H7 (cell line): Measurements from ENCODE around the gene SPOCK1. TPM values are rescaled to one million over a fixed set of nuclear protein-coding genes. Genes with fewer than 3 reads are reported as not detected.
A peak's percentile ranks its signal among the peaks of the same experiment; 100 is the strongest.

Source experiments
- DNase-seq: peaks from one replicate; pipeline ENCODE4 v3.0.0; 2012
- H3K27me3 ChIP-seq: 2 replicates; pipeline ENCODE4 v1.6.0; 2011; ENCODE audit warnings: mild to moderate bottlenecking, low read length; ENCODE audit not compliant: control insufficient read depth, insufficient read depth
- H3K36me3 ChIP-seq: replicated peaks from 2 replicates; pipeline ENCODE4 v1.5.1; 2011; ENCODE audit warnings: low read length; ENCODE audit not compliant: control insufficient read depth, insufficient read depth
- H3K4me3 ChIP-seq: 2 replicates; pipeline ENCODE4 v1.5.1; 2011; ENCODE audit warnings: low read depth, mild to moderate bottlenecking, control low read depth, low read length, moderate library complexity; ENCODE audit not compliant: insufficient read depth
- total RNA-seq: library from RNA; depleted of rRNA; stranded (reverse); fragments of >200 nt; shearing (Covaris generic); gene quantifications from 2 replicates; pipeline ENCODE4 v1.2.3, GENCODE V29; 2014

Gene SPOCK1
- total RNA-seq, 1 experiment from 2014 or later, result 1.4 TPM

GRCh38 chr5:137478043-137478442 is 21.1 kb downstream of the SPOCK1 start:
- no peak for DNase-seq
- H3K4me3 ChIP-seq, result no peak overlapping the region
- H3K36me3 ChIP-seq, result no peaks in the 10 kb centered on the region
- H3K27me3 ChIP-seq, result no peaks in the 10 kb centered on the region

- H3K27me3 ChIP-seq, result no peaks in the 10 kb centered on the region
- H3K4me3 ChIP-seq, result no peak overlapping the region
- no peaks in the 10 kb centered on the region for H3K36me3 ChIP-seq
- DNase-seq, result no peak
Measured at GRCh38 chr5:137470921-137471220, 28.3 kb downstream of the SPOCK1 start.

DNA sequence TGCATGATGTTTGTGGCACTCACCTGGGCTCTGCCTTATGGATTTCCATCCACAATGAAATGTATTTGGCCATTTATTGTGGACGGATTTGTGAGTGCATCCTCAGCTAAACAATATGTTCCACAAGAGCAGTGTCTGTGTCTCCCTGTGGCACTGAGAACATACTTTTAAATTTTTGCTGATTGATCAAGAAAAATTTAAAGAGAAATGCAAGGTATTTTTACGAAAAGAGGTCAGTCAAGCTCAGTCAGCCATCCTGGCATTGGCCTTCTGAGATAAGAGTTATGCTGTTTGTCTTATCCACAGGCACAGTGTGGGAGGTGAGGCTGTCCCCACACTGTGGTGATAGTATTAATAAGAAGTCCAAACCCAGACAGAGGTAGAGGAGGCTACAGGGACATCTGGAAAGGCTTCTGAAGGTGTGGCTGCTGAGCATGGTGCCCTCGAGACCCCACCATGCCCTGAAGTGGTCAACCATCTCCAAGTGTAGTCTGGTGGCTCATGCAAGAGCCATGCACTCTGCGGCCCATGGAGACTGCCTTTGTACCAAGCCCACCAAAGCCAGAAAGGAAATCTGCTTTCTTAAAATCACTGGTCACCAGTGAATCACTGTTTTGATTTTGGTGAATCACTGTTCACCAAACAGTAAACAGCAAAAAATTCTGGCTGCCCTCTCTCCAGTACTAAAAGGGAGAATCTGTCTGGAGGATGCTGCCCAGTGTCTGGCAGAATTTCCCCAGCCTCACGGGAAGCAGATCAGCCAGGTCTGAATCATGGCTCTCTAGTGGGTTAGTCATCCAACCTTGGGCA is 28.8 kb downstream of the SPOCK1 start:
- Histone ChIP-seq H3K4me3 (no peak overlapping the region), H3K36me3 (no peaks in the 10 kb centered on the region), H3K27me3 (no peaks in the 10 kb centered on the region)
- no peak for DNase-seq

DNA sequence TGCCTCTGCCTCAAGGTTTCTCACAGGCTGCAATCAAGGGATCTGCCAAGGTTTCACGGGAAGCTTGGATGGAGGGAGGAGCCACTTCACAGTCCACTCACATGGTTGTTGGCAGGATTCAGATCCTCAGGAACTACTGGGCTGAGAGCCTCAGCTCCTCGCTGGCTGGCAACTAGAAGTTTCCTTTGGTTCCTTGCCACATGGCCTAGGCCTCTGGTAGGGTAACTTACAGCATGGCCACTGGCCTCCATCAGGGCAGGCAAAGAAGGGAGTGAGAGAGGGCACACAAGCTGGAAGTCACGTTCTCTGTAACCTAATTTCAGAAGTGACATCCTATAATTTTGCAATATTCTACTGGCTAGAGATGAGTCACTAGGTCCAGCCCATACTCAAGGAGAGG is 32.2 kb downstream of the SPOCK1 start:
- Histone ChIP-seq H3K36me3 (no peaks in the 10 kb centered on the region), H3K27me3 (no peaks in the 10 kb centered on the region), H3K4me3 (no peak overlapping the region)
- DNase-seq, result no peak

DNA sequence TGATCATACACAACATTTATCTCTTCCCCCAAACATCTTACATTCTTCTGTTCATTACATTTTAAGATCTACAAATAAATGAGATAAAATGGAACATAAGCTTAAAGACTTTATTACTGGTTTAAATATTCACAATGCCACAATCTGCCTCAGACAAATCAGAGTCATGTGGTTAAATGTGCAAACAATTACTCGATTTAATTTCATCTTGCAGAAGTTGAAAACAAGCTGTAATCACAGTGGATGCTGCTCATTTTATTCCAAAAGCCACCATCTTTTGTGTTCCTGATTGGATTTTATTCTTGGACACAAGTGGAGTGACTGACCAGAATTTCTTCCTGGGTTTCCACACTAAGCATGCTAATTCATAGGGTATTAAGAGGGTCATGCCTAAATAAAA is 33.2 kb downstream of the SPOCK1 start:
- H3K36me3 ChIP-seq, result no peaks in the 10 kb centered on the region
- DNase-seq, result no peak
- no peaks in the 10 kb centered on the region for H3K27me3 ChIP-seq
- H3K4me3 ChIP-seq, result no peak overlapping the region

DNA sequence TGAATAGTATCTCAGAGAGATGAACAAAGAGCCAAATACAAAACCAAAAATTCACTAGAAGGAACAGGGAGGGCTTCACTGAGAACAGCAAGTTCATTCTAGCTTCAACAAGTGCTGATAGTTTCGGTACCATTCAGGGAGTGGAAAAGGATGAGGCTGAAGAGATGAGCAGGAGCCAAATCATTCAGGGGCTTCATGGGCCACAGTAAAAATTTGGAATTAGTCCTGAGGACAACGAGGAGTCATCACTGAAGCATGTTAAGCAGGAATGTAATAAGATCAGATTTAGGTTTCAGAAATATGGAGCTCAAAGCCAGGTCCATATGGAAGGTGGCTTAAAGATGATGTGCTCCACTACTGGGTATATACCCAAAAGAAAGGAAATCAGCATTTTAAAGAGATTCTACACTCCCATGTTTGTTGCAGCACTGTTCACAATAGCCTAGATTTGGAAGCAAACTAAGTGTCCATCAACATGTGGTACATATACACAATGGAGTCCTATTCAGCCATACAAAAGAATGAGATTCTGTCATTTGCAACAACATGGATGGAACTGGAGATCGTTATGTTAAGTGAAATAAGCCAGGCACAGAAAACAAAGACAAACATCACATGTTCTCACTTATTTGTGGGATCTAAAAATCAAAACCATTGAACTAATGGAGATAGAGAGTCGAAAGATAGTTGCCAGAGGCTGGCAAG is 36.2 kb downstream of the SPOCK1 start:
- DNase-seq, result no peak
- Histone ChIP-seq H3K4me3 (no peak overlapping the region), H3K27me3 (no peaks in the 10 kb centered on the region; the same call in 1 of the 2 replicates), H3K36me3 (no peaks in the 10 kb centered on the region)

- Histone ChIP-seq H3K27me3 (no peaks in the 10 kb centered on the region; the same call in 1 of the 2 replicates), H3K36me3 (no peaks in the 10 kb centered on the region), H3K4me3 (no peak overlapping the region)
- no peak for DNase-seq
Measured at GRCh38 chr5:137462265-137462590, 36.9 kb downstream of the SPOCK1 start.

- peak; percentile 29 for DNase-seq
- Histone ChIP-seq H3K4me3 (no peak overlapping the region), H3K36me3 (no peaks in the 10 kb centered on the region), H3K27me3 (no peaks in the 10 kb centered on the region; the same call in 1 of the 2 replicates)
Measured at GRCh38 chr5:137461391-137462264, 37.5 kb downstream of the SPOCK1 start.

GRCh38 chr5:137454671-137455070 is 44.5 kb downstream of the SPOCK1 start:
- Histone ChIP-seq H3K4me3 (no peak overlapping the region), H3K36me3 (no peaks in the 10 kb centered on the region), H3K27me3 (no peaks in the 10 kb centered on the region; the same call in 1 of the 2 replicates)
- DNase-seq, result no peak

DNA sequence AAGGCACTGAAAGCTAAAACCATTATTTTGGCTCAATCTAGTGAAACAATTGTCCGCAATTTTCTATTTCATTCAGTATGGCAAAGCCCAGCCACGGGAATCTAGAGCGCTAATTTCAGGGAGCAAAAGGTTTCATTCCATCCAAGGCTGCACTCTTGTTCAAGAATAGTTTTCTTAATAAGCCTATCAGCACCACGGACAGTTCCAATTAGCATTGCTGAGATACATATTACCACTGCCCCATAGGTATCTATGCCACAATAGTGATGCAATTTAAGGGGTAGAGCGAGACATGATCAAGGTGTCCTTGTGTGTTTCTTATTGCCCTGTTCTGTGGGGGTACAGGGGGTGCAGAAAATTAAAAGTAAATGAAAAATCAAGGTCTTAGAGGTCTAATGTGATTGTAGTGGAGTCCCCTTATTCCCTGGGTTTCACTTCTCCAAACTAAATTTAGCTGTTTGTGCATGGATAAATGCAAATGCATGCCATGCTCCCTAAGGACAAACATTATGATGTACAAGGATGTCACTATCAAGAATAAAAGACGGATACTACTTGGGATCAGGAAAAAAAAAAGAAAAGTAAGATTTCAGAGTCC is 45.5 kb downstream of the SPOCK1 start:
- H3K27me3 ChIP-seq, result no peaks in the 10 kb centered on the region; the same call in 1 of the 2 replicates
- H3K4me3 ChIP-seq, result no peak overlapping the region
- no peaks in the 10 kb centered on the region for H3K36me3 ChIP-seq
- no peak for DNase-seq

DNA sequence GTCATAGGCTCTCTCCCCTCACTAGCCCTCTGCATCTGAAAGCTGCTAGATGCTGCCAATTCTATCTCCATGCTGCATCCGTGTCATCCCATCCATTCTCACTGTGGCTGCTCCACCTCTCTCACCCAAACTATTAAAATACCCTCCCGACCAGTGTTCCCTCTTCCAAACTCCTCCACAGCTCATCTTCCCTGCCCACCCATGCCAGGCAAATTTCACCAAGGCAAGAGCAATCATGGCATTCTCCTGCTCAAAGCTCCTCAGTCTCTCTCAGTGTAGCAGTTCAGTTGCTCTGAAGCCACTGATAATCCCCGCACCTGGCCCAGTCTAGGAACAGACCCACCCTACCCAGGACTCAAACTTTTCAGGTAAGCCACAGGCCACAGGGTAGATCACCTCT is 48.4 kb downstream of the SPOCK1 start:
- no peak for DNase-seq
- Histone ChIP-seq H3K36me3 (no peaks in the 10 kb centered on the region), H3K27me3 (no peaks in the 10 kb centered on the region), H3K4me3 (no peak overlapping the region)

DNA sequence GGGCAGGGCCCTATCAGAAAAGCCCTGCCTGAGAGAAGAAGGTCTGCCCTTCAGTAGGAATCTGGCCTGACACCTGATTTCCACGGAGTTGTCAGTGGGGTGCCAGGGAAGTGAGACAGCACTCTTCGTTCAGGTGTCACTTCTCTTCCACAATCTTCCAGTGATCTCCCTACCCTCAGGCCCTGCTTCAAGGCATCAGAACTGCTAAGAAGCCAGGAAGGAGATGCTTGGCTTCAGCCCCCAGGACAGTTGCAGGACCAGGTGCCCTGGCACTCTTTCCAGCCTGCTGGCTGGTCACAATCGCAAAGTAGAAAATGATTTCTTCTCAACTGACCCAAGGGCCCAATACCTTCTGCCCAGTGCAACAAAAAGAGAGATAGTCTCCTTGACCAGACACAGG is 50.3 kb downstream of the SPOCK1 start:
- H3K27me3 ChIP-seq, result no peaks in the 10 kb centered on the region
- H3K36me3 ChIP-seq, result no peaks in the 10 kb centered on the region
- no peak overlapping the region for H3K4me3 ChIP-seq
- DNase-seq, result no peak

GRCh38 chr5:137446615-137447014 is 52.5 kb downstream of the SPOCK1 start:
- Histone ChIP-seq H3K27me3 (no peaks in the 10 kb centered on the region; the same call in 1 of the 2 replicates), H3K36me3 (no peaks in the 10 kb centered on the region), H3K4me3 (no peak overlapping the region)
- no peak for DNase-seq

GRCh38 chr5:137446151-137446550 is 53.0 kb downstream of the SPOCK1 start:
- Histone ChIP-seq H3K36me3 (no peaks in the 10 kb centered on the region), H3K4me3 (no peak overlapping the region)

More at GRCh38 chr5:137446151-137446550, 53.0 kb downstream of the SPOCK1 start:
- no peaks in the 10 kb centered on the region; the same call in 1 of the 2 replicates for H3K27me3 ChIP-seq
- DNase-seq, result no peak
